NCI-H460 (cell line): Measurements from ENCODE around the gene PPP2R2D. TPM values are rescaled to one million over a fixed set of nuclear protein-coding genes. Genes with fewer than 3 reads are reported as not detected.
"Not testable (repeated sequence)": the region's sequence is repeated elsewhere in the genome, so short reads cannot be mapped to it uniquely, and the experiment has no call there.

Source experiments
- DNase-seq: peaks from one replicate; pipeline ENCODE4 v3.0.0-alpha.2; 2016; ENCODE audit warnings: low read depth; ENCODE audit errors: extremely low read depth
- total RNA-seq: library from RNA; depleted of rRNA; stranded (reverse); fragments of >200 nt; shearing (Covaris generic); gene quantifications from 2 replicates; pipeline ENCODE4 v1.2.3, GENCODE V29; 2014

PPP2R2D gene
- total RNA-seq, 1 experiment from 2014 or later, result 38.4 TPM

DNA sequence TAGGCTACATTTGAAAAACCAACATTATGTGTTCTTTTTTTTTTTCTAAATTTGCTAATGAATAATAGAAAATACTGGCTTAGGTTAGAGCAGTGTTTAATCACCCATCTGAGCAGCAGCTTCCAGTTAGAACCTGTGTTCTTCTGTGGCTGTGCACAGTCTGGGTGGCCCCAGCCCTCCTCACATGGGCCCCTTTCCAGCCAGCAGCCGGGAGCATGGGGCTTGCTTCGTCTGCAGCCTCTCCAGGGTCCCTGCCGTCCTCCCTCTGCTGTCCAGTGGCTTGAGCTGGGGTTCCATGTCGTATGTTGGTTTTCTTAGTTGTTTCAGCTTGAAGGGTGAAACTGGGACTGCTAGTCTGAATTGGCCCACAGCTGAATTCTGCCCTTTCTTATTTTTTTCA lies 43.6 kb downstream of the PPP2R2D start:
- no peak for DNase-seq

DNA sequence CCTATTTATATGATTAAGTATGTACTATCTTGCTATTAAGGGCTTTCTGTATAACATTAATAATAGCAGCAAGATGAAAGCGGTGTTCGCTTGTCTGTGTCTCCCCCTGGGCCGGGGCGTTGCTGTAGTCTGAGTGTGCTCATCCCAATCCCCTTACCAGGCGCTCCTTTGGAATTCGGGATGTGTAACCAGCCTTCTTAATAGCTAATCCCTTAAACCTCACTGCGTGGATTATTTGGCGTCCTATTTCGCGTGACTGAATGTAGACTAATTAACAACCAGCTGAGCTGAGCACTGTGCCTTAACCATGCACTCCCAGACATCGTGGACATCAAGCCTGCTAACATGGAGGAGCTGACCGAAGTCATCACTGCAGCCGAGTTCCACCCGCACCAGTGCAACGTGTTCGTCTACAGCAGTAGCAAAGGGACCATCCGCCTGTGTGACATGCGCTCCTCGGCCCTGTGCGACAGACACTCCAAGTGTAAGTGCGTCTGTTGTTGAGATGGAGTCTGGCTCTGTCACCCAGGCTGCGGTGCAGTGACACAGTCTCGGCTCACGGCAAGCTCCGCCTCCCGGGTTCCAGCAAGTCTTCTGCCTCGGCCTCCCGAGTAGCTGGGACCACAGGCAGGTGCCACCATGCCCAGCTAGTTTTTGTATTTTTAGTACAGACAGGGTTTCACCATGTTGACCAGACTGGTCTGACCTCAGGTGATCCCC lies 44.3 kb downstream of the PPP2R2D start:
- no peak for DNase-seq

DNA sequence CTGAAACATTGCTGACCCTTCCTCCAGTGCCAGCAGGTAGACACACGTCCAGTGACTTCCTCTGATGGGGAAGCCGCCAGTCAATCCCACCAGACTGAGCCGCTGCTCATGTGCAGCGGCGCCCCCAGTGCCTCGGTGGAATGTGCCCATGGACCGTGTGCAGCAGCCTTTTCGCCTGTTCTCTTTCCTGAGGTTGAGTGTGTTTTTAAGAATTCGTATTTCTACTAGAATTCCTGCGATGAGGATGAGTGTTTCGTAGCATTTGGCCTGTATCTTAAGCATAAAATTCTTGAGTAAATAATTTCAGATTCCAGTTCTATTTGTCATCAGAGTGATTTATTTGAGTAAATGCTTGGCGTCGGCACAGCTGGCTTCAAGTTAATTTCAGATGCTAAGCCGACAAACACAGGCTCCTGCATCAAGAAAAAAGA lies 45.5 kb downstream of the PPP2R2D start:
- peak; percentile 36 for DNase-seq

DNA sequence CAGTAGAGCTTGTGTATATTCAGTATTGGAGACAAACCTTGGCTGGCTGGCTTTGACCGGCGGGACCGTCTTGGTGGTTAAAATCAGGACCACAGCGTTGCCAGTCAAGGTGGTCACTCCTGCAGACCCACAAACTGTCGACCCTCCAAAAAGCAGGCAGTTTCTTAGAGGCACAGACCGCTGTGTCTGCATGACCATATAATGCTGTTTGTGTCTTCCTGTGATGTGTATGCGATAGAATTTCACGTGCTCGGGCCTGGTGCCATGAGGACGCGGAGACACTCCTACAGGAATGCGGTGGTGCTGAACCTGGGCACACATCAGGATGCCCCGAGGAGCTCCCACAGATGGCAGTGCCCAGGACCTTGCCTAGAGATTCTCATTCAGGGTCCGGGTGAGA lies 46.1 kb downstream of the PPP2R2D start:
- DNase-seq, result no peak

DNA sequence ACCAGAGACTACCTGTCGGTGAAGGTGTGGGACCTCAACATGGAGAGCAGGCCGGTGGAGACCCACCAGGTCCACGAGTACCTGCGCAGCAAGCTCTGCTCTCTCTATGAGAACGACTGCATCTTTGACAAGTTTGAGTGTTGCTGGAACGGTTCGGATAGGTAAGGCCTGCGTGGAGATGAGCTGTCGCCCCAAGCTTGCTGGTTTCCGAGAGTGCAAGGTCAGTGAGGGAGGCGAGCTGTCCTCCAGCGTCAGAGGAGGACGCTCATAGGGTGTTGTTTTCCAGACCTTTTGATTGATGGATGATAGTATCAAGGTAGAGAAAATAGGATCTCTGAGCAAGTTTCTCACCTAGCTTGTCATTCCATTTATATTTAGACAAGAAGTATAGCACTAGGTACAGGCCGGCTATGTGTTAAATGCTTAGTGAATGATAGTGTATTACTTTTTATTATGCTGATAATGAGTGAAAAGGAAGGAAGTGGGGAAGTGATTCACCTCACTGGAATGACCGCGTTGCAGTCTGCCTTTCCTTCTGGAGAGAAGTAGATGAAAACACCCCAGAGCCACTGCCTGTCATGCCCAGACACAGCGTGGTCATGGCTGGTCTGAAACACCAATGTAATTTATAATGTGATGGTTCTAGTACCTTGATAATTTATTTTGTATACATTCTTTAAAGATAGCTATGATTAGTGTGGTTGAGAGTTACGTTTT lies 47.0 kb downstream of the PPP2R2D start:
- peak; percentile 35 for DNase-seq

DNA sequence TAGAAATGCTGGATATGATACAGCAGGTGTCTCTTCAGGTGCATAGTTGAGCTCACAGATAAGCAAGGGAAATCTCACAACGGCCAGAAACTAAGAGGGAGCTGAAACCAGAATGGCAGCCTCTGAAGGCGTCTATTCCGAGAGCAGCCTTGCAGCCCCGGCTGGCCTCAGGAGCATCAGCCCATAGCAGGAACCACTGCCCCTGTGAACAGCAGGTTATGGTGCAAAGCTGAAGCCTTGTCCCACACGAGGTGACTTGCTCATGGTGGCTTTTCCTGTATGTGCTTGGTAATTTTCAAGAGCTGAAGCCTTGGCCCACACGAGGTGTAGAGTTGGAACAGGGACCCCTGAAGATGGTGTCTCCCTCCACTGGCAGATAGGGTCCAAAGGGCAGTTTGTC lies 47.7 kb downstream of the PPP2R2D start:
- DNase-seq, result no peak

DNA sequence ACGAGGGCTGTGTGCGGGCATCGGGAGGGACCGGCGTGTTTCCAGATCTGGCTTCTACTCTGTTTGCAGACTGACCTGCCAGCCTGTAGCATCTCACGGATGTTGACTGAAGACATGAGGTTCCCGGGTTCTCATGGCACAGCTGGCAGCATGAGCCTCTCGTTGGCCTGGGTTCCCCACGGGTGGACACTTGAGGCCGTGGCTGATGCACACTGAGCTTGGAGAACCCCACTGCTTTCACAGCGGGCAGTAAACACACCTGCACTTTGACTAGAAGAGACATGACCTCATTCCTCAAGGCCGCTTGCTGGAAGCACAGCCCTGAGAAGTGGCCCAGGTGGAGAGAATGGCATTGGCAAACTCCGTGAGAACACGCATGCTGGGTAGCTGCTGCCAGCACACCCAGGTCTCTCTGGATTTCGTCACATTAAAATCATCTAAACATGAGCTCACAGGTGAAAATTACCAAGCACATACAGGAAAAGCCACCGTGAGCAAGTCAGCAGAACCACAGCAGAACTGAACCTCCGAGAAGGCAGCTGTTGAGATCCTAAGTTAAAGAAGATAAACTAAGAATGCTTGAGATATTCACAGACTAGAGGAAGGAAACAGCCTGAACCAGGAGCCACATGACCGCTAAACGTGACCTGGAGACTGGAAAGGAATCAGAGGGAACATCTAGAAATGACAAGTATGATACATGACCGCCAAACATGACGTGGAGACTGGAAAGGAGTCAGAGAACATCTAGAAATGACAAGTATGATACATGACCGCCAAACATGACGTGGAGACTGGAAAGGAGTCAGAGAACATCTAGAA lies 48.4 kb downstream of the PPP2R2D start:
- no peak for DNase-seq

DNA sequence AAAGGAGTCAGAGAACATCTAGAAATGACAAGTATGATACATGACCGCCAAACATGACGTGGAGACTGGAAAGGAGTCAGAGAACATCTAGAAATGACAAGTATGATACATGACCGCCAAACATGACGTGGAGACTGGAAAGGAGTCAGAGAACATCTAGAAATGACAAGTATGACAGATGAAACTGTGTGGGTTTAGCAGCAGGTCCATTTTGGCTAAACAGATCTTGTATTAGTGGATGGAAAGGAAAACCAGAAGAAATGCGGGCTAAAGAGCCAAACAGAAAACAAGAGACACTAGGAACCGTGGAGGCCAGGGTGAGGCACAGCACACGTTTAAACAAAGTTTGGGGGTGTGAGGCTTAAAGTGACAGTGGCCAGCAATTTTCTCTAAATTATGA lies 49.1 kb downstream of the PPP2R2D start:
- not testable (repeated sequence) for DNase-seq

DNA sequence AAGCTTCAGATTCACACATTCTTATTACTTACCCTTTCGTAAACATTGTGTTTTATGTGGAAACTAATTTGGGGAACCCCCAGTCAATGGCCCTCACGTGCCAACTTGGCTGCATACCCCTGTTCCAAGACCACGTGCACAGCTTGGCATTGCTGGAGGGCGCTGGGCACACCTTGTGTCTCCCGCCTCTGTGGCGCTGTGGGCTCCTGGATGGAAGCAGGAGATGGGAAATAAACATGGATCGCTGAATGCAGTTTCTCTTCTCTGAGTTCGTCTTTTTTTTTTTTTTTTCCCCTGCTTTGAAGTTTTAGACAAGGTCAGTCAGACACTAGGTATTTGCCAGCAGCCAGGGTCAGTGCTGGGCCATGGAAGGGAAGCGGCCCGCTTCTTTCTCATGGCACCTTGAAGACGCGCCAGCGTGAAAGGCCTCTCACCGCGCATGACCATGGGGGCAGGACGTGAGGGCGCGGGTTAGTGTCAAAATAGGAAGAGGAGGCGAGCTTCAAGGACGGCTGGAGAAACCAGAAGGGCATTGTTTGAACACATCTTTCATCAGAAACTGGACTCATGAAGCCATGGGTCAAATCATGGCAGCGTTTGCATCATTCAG lies 53.7 kb downstream of the PPP2R2D start:
- DNase-seq, result no peak

DNA sequence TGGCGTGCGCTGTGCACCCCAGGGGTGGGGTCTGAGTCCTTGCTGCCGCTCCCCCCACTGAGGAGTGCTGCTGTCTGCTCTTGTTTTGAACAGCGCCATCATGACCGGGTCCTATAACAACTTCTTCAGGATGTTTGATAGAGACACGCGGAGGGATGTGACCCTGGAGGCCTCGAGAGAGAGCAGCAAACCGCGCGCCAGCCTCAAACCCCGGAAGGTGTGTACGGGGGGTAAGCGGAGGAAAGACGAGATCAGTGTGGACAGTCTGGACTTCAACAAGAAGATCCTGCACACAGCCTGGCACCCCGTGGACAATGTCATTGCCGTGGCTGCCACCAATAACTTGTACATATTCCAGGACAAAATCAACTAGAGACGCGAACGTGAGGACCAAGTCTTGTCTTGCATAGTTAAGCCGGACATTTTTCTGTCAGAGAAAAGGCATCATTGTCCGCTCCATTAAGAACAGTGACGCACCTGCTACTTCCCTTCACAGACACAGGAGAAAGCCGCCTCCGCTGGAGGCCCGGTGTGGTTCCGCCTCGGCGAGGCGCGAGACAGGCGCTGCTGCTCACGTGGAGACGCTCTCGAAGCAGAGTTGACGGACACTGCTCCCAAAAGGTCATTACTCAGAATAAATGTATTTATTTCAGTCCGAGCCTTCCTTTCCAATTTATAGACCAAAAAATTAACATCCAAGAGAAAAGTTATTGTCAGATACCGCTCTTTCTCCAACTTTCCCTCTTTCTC lies 55.0 kb downstream of the PPP2R2D start:
- no peak for DNase-seq

DNA sequence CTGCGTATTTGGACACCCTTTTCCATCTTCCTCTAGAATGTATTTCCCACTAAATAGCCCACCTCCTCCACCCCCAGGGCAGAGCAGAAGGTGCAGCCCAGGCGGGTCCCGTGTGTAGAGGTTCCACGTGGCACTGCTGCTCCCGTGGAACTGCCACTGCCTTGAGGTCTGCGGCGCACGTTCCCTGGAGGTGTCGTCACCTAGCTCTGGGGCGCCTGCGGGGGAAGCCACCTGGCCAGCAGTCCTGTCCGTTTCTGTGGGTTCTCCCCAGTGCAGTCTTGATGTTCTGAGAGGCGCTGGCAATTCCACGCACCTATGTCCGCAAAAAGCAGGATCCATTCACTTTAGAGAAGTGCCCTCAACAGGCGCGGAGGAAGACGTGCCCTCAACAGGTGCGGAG lies 59.0 kb downstream of the PPP2R2D start:
- DNase-seq, result no peak

DNA sequence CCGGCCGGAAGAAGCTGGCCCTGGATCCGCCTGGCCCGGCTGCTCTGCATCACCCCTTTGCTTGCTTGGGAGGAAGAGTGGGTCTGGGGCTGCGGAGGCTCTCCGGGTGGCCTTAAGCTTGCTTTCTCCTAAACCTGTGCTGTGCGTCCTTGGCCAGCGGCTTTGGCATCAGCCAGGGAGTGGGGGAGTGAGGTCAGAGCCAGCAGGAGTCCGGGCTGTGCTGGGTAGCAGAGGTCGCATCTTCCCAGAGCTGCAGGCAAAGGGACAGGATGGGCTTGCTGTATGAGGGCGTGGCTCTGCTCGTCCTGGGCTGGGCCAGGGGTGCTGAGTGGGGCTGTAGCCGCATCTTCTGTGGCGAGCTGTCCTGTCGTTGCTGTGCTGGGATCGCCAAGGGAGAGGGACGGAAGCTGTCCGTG lies 59.8 kb downstream of the PPP2R2D start:
- DNase-seq, result no peak

DNA sequence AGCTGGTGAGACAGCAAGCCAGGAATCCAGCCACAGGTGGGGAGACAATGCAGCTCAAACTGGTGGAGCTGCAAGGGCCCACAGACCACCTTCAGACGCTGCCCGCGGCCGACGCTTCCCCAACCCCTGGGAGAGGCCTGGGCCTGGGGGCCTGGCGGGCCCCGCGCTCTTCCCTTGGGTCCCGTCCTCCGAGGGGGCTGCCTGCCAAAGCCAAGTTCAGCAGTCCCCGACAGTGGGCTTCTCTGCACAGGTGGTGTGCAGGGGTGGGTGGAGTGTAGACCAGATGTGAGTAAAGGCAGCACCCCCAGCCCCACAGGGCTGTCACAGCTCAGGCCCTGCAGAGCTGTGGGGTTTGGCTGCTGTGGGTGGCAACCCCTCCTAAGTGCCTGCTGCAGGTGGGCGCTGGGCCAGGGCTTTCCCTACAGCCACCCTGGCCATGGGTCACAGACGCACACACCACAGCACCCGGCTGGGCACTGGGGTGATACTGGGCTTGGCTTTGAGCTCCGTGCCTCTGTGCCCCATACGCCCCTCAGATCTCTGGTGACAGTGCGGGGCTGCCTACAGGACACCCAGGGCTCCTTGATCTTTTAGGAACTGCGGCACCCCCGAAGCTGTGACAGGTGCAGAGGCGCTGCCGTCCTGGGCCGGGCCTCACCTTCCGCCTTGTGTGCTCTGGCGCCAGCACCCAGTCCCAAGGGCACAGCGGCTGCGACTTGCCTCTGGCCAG lies 60.4 kb downstream of the PPP2R2D start:
- DNase-seq, result no peak

DNA sequence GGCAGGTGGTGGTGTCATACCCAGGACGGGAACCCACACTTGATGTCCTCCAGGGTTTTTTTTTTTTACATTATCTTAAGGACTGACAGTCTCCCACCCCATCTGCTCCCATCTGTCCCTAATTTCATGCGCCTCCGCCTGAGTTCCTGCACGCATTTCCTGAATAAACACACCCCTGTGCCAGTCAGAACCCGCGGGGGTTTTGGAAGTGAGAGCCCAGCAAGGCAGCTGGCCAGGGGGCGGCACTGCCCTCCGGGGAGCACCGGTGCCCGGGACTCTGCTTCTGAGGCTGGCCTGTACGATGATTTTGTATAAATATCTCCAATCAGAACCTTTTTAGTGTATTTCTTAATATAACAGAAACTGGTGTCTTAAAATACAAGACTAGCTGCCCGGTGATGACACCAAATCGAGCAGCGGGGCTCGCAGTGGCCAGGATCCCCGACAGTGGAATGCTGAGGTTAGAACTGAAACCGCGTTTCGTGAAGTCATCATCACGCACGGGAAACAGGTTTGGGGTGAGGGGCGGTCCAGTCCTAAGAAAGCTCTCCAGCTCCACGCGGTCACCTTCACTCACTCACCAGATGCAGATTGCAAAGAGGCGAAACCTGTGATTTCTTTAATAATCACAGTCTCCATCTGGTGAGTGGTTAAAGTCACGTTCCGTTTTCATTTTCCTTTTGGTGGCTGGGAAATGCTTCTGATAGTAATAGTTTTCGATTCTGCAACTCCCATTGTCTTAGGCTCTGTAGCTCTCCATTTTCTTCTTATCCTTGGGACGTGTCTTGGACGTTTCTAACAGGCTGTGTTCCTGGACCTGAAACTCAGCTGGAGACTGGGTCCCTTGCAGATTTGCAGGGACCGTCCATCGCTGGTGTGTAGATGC lies 61.2 kb downstream of the PPP2R2D start:
- DNase-seq, result no peak

DNA sequence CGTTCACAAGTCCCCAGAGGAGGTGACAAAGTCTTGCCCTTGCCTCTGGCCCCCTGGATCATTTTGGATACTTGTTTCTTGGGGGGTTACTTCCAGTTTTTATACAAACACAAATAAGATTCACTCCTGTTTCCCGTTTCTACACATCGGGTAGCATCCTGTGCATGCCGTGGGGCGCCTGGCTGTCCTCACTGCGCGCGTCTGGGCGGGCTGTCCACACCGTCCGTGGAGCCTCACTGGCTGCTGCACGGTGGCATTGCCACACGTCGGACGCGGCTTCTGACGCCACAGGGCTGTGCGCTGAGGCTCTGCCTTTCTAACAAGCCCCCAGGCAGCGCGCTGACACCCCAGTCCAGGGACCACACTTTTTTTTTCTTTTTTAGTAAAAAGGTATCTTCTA lies 62.5 kb downstream of the PPP2R2D start:
- DNase-seq, result no peak

DNA sequence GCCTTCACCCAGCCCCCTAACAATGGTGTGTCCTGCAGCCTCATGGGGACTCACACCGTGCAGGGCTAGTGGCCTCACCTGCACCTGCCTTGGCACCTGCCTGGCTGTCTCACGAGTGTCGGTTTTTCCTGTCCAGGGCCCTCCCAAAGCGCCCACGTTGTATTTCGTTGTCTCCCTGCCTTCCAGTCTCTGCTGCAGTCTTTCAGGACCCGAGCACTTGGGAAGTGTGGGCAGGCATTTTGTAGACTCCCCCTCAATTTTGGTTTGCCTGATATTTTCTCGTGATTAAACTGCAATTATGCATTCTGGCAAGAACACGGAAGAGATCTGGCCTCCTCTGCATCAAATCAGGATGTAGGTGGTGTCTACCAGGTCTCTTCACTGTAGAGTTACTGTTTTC lies 63.0 kb downstream of the PPP2R2D start:
- no peak for DNase-seq

DNA sequence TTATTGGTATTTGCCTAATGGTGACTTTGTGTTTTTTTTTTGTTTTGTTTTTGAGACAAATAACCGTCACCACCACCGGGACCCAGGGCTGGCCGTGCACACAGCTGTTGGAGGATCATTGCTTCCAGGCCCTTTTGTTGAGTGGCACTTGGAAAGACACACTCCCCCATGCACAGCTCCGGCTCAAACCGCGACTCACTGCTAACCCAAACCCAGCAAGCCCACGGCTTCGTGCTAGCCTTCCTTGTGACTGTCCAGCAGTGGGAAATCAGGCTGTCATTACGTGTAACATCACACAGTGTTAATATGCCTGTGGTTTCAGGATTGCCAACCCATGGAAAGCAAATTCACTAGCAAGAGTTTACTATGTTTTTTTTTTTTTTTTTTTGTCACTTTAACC lies 63.5 kb downstream of the PPP2R2D start:
- no peak for DNase-seq

DNA sequence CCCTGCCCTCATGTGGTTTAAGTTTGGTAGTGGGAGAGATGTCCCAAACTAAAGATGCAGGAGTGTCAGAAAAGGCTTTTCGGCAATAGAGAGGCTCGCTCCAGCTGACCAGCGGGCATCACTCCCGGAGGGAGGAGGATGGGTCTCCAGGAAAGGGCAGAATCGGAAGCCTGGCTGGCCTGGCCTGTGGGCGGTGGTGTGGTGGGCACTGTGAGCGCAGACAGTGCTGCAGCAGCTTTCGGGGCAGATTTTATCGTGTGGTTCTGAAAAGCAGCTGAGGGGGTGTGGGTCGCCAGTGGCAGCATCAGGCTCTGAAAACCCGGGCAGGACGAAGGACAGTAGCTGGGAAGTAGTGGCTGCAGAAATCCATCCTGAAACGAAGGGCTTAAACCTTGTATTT lies 68.1 kb downstream of the PPP2R2D start:
- no peak for DNase-seq

DNA sequence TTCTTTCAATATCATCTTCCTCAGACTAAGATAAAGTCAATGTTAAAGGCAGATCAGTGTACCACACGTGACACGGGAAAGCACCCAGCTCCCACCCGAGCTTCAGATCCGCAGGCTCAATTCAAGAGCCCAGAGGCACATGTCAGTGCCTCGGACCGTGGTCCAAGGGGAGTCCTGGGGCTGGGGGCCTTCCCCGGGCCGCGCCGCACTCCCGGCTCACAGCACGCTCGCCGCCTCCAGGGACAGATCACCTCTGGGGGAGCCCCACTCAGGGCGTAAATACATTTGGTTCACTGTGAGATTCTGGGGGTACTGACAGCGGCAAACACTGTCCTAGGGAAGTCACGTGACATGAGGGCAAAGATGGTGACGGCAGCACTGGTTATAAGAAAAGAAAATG lies 70.1 kb downstream of the PPP2R2D start:
- DNase-seq, result no peak
